ENCODE results near the gene MESP2.

The MESP2 gene

GRCh38 chr15:89743011-89743410 lies 33.1 kb upstream of the MESP2 start:
- no peak for DNase-seq (ENCODE audit: extremely low read depth, low read depth)
- no peak for TF ChIP-seq CTCF (IDR thresholded peaks at IDR 0.05; ENCODE audit: low read depth, low read length, missing control alignments)
- H3K4me3 ChIP-seq (replicated peaks; ENCODE audit: low read depth, low read length), result no peak overlapping the region

- no peak for TF ChIP-seq CTCF (IDR thresholded peaks at IDR 0.05; ENCODE audit: low read depth, low read length, missing control alignments)
- no peak for DNase-seq (ENCODE audit: extremely low read depth, low read depth)
- no peak overlapping the region for H3K4me3 ChIP-seq (replicated peaks; ENCODE audit: low read depth, low read length)
Measured at GRCh38 chr15:89743594-89743993, 32.5 kb upstream of the MESP2 start.

GRCh38 chr15:89745131-89745530 lies 31.0 kb upstream of the MESP2 start:
- H3K4me3 ChIP-seq (replicated peaks; ENCODE audit: low read depth, low read length), result no peak overlapping the region
- DNase-seq (ENCODE audit: extremely low read depth, low read depth), result no peak
- TF ChIP-seq CTCF (IDR thresholded peaks at IDR 0.05; ENCODE audit: low read depth, low read length, missing control alignments), result no peak

GRCh38 chr15:89745768-89746167 lies 30.4 kb upstream of the MESP2 start:
- TF ChIP-seq CTCF (IDR thresholded peaks at IDR 0.05; ENCODE audit: low read depth, low read length, missing control alignments), result no peak
- no peak for DNase-seq (ENCODE audit: extremely low read depth, low read depth)
- no peak overlapping the region for H3K4me3 ChIP-seq (replicated peaks; ENCODE audit: low read depth, low read length)

GRCh38 chr15:89746386-89746780 lies 29.7 kb upstream of the MESP2 start:
- no peak for TF ChIP-seq CTCF (IDR thresholded peaks at IDR 0.05; ENCODE audit: low read depth, low read length, missing control alignments)
- no peak overlapping the region for H3K4me3 ChIP-seq (replicated peaks; ENCODE audit: low read depth, low read length)
- no peak for DNase-seq (ENCODE audit: extremely low read depth, low read depth)

- TF ChIP-seq CTCF (IDR thresholded peaks at IDR 0.05; ENCODE audit: low read depth, low read length, missing control alignments), result no peak
- H3K4me3 ChIP-seq (replicated peaks; ENCODE audit: low read depth, low read length), result no peak overlapping the region
- DNase-seq (ENCODE audit: extremely low read depth, low read depth), result no peak
Measured at GRCh38 chr15:89747708-89748682, 28.1 kb upstream of the MESP2 start.

All from HFF-Myc (cell line).